Activated naive CD4-positive, alpha-beta T cell treated with anti-CD3 and anti-CD28 coated beads, Interleukin-2, amount 10 ng/mL, durations not matched to agents 7 days and 5 days (primary cell): Measurements from ENCODE around the gene ECT2.
"Not testable (repeated sequence)": the region's sequence is repeated elsewhere in the genome, so short reads cannot be mapped to it uniquely, and the experiment has no call there.

Experiments
- CTCF ChIA-PET: fragments of 350-600 bp; sonication (Branson Sonifier 250); formaldehyde crosslinking; loops from one replicate; lab custom pipeline; 2021; ENCODE audit warnings: antibody characterized with exemption; lab: Charles Lee
- DNase-seq: peaks from one replicate; pipeline ENCODE4 v3.0.0-alpha.2; 2020
- H3K27ac Mint-ChIP-seq: one replicate; pipeline ENCODE4 v1.8.0; 2021; ENCODE audit warnings: mild to moderate bottlenecking, moderate library complexity, mixed read lengths
- H3K27me3 Mint-ChIP-seq: one replicate; pipeline ENCODE4 v1.8.0; 2021; ENCODE audit warnings: mild to moderate bottlenecking, mixed read lengths
- H3K36me3 Mint-ChIP-seq: one replicate; pipeline ENCODE4 v1.8.0; 2021; ENCODE audit warnings: mixed read lengths
- H3K4me1 Mint-ChIP-seq: one replicate; pipeline ENCODE4 v1.8.0; 2021; ENCODE audit warnings: mixed read lengths
- H3K4me3 Mint-ChIP-seq: one replicate; pipeline ENCODE4 v1.8.0; 2021; ENCODE audit warnings: mild to moderate bottlenecking, moderate library complexity, mixed read lengths
- H3K9me3 Mint-ChIP-seq: one replicate; pipeline ENCODE4 v1.8.0; 2021; ENCODE audit warnings: mixed read lengths

ECT2 gene

GRCh38 chr3:172750368-172751174 is at the start of gene ECT2:
Gene ECT2, plus strand, starts transcription at chr3:172750726. Its CDS starts 3,805 bp downstream, at chr3:172754531.
- peaks cover 44% of the 10 kb centered on the region for H3K4me1 Mint-ChIP-seq
- peaks cover 29% of the 10 kb centered on the region for H3K36me3 Mint-ChIP-seq
- no peaks in the 10 kb centered on the region for H3K9me3 Mint-ChIP-seq
- H3K27ac Mint-ChIP-seq = peak within 1 kb of the TSS; percentile 92
- CTCF ChIA-PET = interaction anchor here (0.6 to 9.1 kb wide), 3 partner anchors 47 to 78 kb away, joined by 3 to 55 read pairs (median 3); no protein-coding TSS in a partner anchor
- DNase-seq = peak; percentile 99
- peak within 1 kb of the TSS; percentile 89 for H3K4me3 Mint-ChIP-seq
- peaks cover 12% of the 10 kb centered on the region for H3K27me3 Mint-ChIP-seq

GRCh38 chr3:172700936-172701455 is 49.5 kb upstream of the ECT2 start:
- Mint-ChIP-seq H3K36me3 (no peaks in the 10 kb centered on the region), H3K27me3 (no peaks in the 10 kb centered on the region), H3K9me3 (no peaks in the 10 kb centered on the region), H3K4me3 (no peak overlapping the region), H3K27ac (no peak overlapping the region), H3K4me1 (peaks cover 2% of the 10 kb centered on the region)
- no peak for DNase-seq
- CTCF ChIA-PET = interaction anchor here (0.8 to 2.1 kb wide), 2 partner anchors 9 to 14 kb away, joined by 3 to 10 read pairs; partner anchors contain the start of gene NCEH1

- Mint-ChIP-seq H3K4me1 (peaks cover 2% of the 10 kb centered on the region), H3K27me3 (no peaks in the 10 kb centered on the region), H3K36me3 (no peaks in the 10 kb centered on the region), H3K4me3 (no peak overlapping the region), H3K9me3 (no peaks in the 10 kb centered on the region), H3K27ac (no peak overlapping the region)
- CTCF ChIA-PET = interaction anchor here (0.8 kb wide), 1 partner anchor 13 kb away, joined by 3 read pairs; no protein-coding TSS in a partner anchor
- DNase-seq = no peak
Observed at GRCh38 chr3:172701751-172702150, 48.8 kb upstream of the ECT2 start.

- CTCF ChIA-PET = no interaction called here
- no peak for DNase-seq
- Mint-ChIP-seq H3K36me3 (no peaks in the 10 kb centered on the region), H3K27me3 (no peaks in the 10 kb centered on the region), H3K9me3 (no peaks in the 10 kb centered on the region), H3K4me3 (no peak overlapping the region), H3K4me1 (peaks cover 2% of the 10 kb centered on the region), H3K27ac (no peak overlapping the region)
Observed at GRCh38 chr3:172702256-172702655, 48.3 kb upstream of the ECT2 start.

GRCh38 chr3:172702731-172703130 is 47.8 kb upstream of the ECT2 start:
- H3K27me3 Mint-ChIP-seq, H3K27ac Mint-ChIP-seq, H3K4me3 Mint-ChIP-seq, DNase-seq, H3K36me3 Mint-ChIP-seq, H3K9me3 Mint-ChIP-seq, H3K4me1 Mint-ChIP-seq, CTCF ChIA-PET: not testable (repeated sequence)

GRCh38 chr3:172704001-172704400 is 46.5 kb upstream of the ECT2 start:
- CTCF ChIA-PET = interaction anchor here (1.2 kb wide), 3 partner anchors 15 to 46 kb away, joined by 3 to 4 read pairs (median 3); no protein-coding TSS in a partner anchor
- peaks cover 2% of the 10 kb centered on the region for H3K4me1 Mint-ChIP-seq
- no peak overlapping the region for H3K4me3 Mint-ChIP-seq
- no peaks in the 10 kb centered on the region for H3K27me3 Mint-ChIP-seq
- H3K36me3 Mint-ChIP-seq = no peaks in the 10 kb centered on the region
- H3K9me3 Mint-ChIP-seq = no peaks in the 10 kb centered on the region
- no peak overlapping the region for H3K27ac Mint-ChIP-seq
- no peak for DNase-seq

- Mint-ChIP-seq H3K4me1 (peaks cover 12% of the 10 kb centered on the region), H3K27ac (no peak overlapping the region), H3K4me3 (no peak overlapping the region), H3K27me3 (peaks cover under 1% of the 10 kb centered on the region), H3K36me3 (no peaks in the 10 kb centered on the region), H3K9me3 (no peaks in the 10 kb centered on the region)
- CTCF ChIA-PET = interaction anchor here (1.2 kb wide), 1 partner anchor 14 kb away, joined by 4 read pairs; no protein-coding TSS in a partner anchor
- DNase-seq = no peak
Observed at GRCh38 chr3:172705170-172705569, 45.4 kb upstream of the ECT2 start.

- Mint-ChIP-seq H3K4me1 (peaks cover 16% of the 10 kb centered on the region), H3K27ac (no peak overlapping the region), H3K36me3 (no peaks in the 10 kb centered on the region), H3K4me3 (no peak overlapping the region), H3K9me3 (no peaks in the 10 kb centered on the region), H3K27me3 (peaks cover 13% of the 10 kb centered on the region)
- CTCF ChIA-PET = interaction anchor here (0.7 to 7.6 kb wide), 3 partner anchors 14 to 34 kb away, joined by 4 to 58 read pairs (median 5); no protein-coding TSS in a partner anchor
- no peak for DNase-seq
Observed at GRCh38 chr3:172707030-172707429, 43.5 kb upstream of the ECT2 start.

- H3K4me1 Mint-ChIP-seq = peaks cover 16% of the 10 kb centered on the region
- H3K27ac Mint-ChIP-seq = no peak overlapping the region
- H3K4me3 Mint-ChIP-seq = no peak overlapping the region
- no peaks in the 10 kb centered on the region for H3K36me3 Mint-ChIP-seq
- CTCF ChIA-PET = interaction anchor here (1.5 to 7.6 kb wide), 2 partner anchors 22 to 35 kb away, joined by 5 to 58 read pairs; no protein-coding TSS in a partner anchor
- DNase-seq = no peak
- no peaks in the 10 kb centered on the region for H3K9me3 Mint-ChIP-seq
- peaks cover 18% of the 10 kb centered on the region for H3K27me3 Mint-ChIP-seq
Observed at GRCh38 chr3:172707967-172708366, 42.6 kb upstream of the ECT2 start.

- Mint-ChIP-seq H3K4me3 (peak overlapping the region; percentile 90), H3K27ac (no peak overlapping the region)
Observed at GRCh38 chr3:172708921-172709773, 41.4 kb upstream of the ECT2 start.

GRCh38 chr3:172709774-172710663 is 40.5 kb upstream of the ECT2 start:
- Mint-ChIP-seq H3K27ac (no peak overlapping the region), H3K4me3 (peak overlapping the region; percentile 90), H3K27me3 (peaks cover 22% of the 10 kb centered on the region), H3K4me1 (peaks cover 16% of the 10 kb centered on the region), H3K36me3 (no peaks in the 10 kb centered on the region), H3K9me3 (no peaks in the 10 kb centered on the region)
- CTCF ChIA-PET = interaction anchor here (0.6 to 7.6 kb wide), 8 partner anchors 10 to 44 kb away, joined by 3 to 58 read pairs (median 4); no protein-coding TSS in a partner anchor
- DNase-seq = peak; percentile 26

More at GRCh38 chr3:172708921-172709773, 41.4 kb upstream of the ECT2 start:
- Mint-ChIP-seq H3K4me1 (peaks cover 16% of the 10 kb centered on the region), H3K27me3 (peaks cover 22% of the 10 kb centered on the region), H3K36me3 (no peaks in the 10 kb centered on the region), H3K9me3 (no peaks in the 10 kb centered on the region)
- CTCF ChIA-PET = interaction anchor here (1.7 to 7.6 kb wide), 3 partner anchors 9 to 36 kb away, joined by 4 to 58 read pairs (median 10); no protein-coding TSS in a partner anchor
- DNase-seq = no peak

- Mint-ChIP-seq H3K36me3 (no peaks in the 10 kb centered on the region), H3K4me1 (peaks cover 16% of the 10 kb centered on the region), H3K27ac (peak within 1 kb of the TSS; percentile 64), H3K4me3 (peak within 1 kb of the TSS; percentile 90), H3K27me3 (peaks cover 22% of the 10 kb centered on the region), H3K9me3 (no peaks in the 10 kb centered on the region)
- DNase-seq = peak; percentile 86
- CTCF ChIA-PET = interaction anchor here (0.6 to 7.6 kb wide), 12 partner anchors 11 to 43 kb away, joined by 3 to 58 read pairs (median 4); no protein-coding TSS in a partner anchor
Observed at GRCh38 chr3:172710664-172711453, 39.7 kb upstream of the ECT2 start, which contains the start of gene NCEH1. Gene NCEH1, minus strand, starts transcription at chr3:172711067. Its CDS starts 83 bp downstream, at chr3:172710984.
